ENCODE measurements around the gene HSPB9. TPM values are rescaled to one million over a fixed set of nuclear protein-coding genes. Genes with fewer than 3 reads are reported as not detected.
A peak's percentile ranks its signal among the peaks of the same experiment; 100 is the strongest.

The HSPB9 gene
- total and polyA plus RNA-seq, 2 of the 8 experiments (the other 6 are each of a cell fraction or from before 2014, with no cell fraction given) = 0.27 to 0.30 TPM

- H2BK20ac ChIP-seq (ENCODE audit: low read length) = no peak within 1 kb of the TSS
- H3K36me3 ChIP-seq (ENCODE audit: control insufficient read depth in 2 of 4, insufficient read depth in 4 of 4, low read length in 3 of 4) = peaks cover 8 to 15% (median 11%) of the 10 kb centered on the region in 4 experiments; a peak in 7 of 8 replicates
- no peak within 1 kb of the TSS for H2AFZ ChIP-seq (ENCODE audit: low read length)
- CTCF ChIA-PET (ENCODE audit: partially characterized antibody) = interaction anchor here (0.7 to 39.4 kb wide), 19 partner anchors 10 to 118 kb away, joined by 3 to 1084 read pairs (median 7); partner anchors contain the start of genes C17orf113, DNAJC7, GHDC and KCNH4
- peak; percentile 43 to 86 for DNase-seq (ENCODE audit: low read depth in 1 of 2, low spot score in 2 of 2)
- H3K23ac ChIP-seq (ENCODE audit: insufficient read length) = no peak within 1 kb of the TSS
- H4K20me1 ChIP-seq (replicated peaks in 1 of 2; ENCODE audit: control insufficient read depth in 1 of 2, insufficient read depth in 2 of 2, low read length in 2 of 2) = peaks cover 0 to 5% of the 10 kb centered on the region in 2 experiments
- POLR2A ChIA-PET (ENCODE audit: partially characterized antibody) = interaction anchor here (0.6 to 3.8 kb wide), 19 partner anchors 9 to 208 kb away, joined by 3 to 51 read pairs (median 4); partner anchors contain the start of genes DHX58, DNAJC7 and NKIRAS2
- H2BK5ac ChIP-seq (ENCODE audit: low read depth, low read length) = no peak within 1 kb of the TSS; the same call in 1 of the 2 replicates
- H2AK5ac ChIP-seq (ENCODE audit: low read depth, low read length) = 0 out of 2 replicates have a peak within 1 kb of the TSS, but pooled peaks have one; percentile 61
- H3K4me2 ChIP-seq (ENCODE audit: insufficient read depth in 1 of 2, low read depth in 2 of 2, low read length in 2 of 2) = peak within 1 kb of the TSS; percentile 70 to 80
- WGBS, 2 experiments (ENCODE audit: extremely low coverage in 1 of 2, insufficient coverage in 1 of 2, insufficient read length in 1 of 2, insufficient replicate concordance in 2 of 2, low coverage in 1 of 2, low lambda C conversion rate in 2 of 2, missing lambda C conversion rate in 1 of 2) = 28% methylated on average over 25 of the region's 57 CpGs; no CpG with 5 or more reads in 1 of the 2 experiments
- H3K27ac ChIP-seq (ENCODE audit: low read depth, low read length) = no peak within 1 kb of the TSS; the same call in 1 of the 2 replicates
- H2BK12ac ChIP-seq (ENCODE audit: low read depth, low read length) = peak within 1 kb of the TSS; percentile 75; the same call in 1 of the 2 replicates
- peak within 1 kb of the TSS; percentile 17 for H3K4ac ChIP-seq (replicated peaks; ENCODE audit: insufficient read length, low read depth, low read length)
- H3K23me2 ChIP-seq (ENCODE audit: low read depth, low read length) = peaks cover 10% of the 10 kb centered on the region
- H3K4me1 ChIP-seq (replicated peaks in 1 of 4; ENCODE audit: control insufficient read depth in 3 of 4, insufficient read depth in 4 of 4, low read length in 3 of 4) = peaks cover 0 to 17% (median 13%) of the 10 kb centered on the region in 4 experiments; a peak in 6 of 7 replicates
- H4K5ac ChIP-seq (ENCODE audit: insufficient read length, low read depth, low read length) = peak within 1 kb of the TSS; percentile 23
- H3K9ac ChIP-seq (replicated peaks in 1 of 4; ENCODE audit: extremely low read depth in 1 of 4, low read depth in 3 of 4, low read length in 3 of 4) = peak within 1 kb of the TSS in 2 of 4 experiments; percentile 29 to 48; a peak in 3 of 7 replicates
- H2BK120ac ChIP-seq (replicated peaks; ENCODE audit: low read depth, low read length) = no peak within 1 kb of the TSS
- peak within 1 kb of the TSS; percentile 29; the same call in 1 of the 2 replicates for H2BK15ac ChIP-seq (ENCODE audit: low read length)
- H4K8ac ChIP-seq (ENCODE audit: extremely low read depth, insufficient read depth, low read length) = peak within 1 kb of the TSS; percentile 16; the same call in 1 of the 2 replicates
- no peaks in the 10 kb centered on the region; the same call in 1 of the 2 replicates for H3K79me1 ChIP-seq (ENCODE audit: low read depth, low read length)
- H3K79me2 ChIP-seq (ENCODE audit: control insufficient read depth in 1 of 2, insufficient read depth in 2 of 2, low read length in 2 of 2) = no peaks in the 10 kb centered on the region
- H3K4me3 ChIP-seq (ENCODE audit: extremely low read depth in 1 of 4, insufficient read depth in 2 of 4, low read depth in 3 of 4, low read length in 4 of 4) = peak within 1 kb of the TSS; percentile 38 to 84 (median 60)
- H3K56ac ChIP-seq (replicated peaks; ENCODE audit: insufficient read length, low read depth, low read length) = peak within 1 kb of the TSS; percentile 7
- FAIRE-seq = peak; percentile 68
- peak within 1 kb of the TSS; percentile 46 for H4K91ac ChIP-seq (replicated peaks; ENCODE audit: insufficient read length, low read length)
- H3K9me3 ChIP-seq (ENCODE audit: insufficient read depth in 2 of 2, low read depth in 1 of 2, low read length in 1 of 2) = no peaks in the 10 kb centered on the region
- H3K27me3 ChIP-seq (replicated peaks in 1 of 4; ENCODE audit: control insufficient read depth in 3 of 4, extremely low read depth in 1 of 4, insufficient read depth in 3 of 4, low read length in 3 of 4) = no peaks in the 10 kb centered on the region; a peak in 2 of 7 replicates
- peak within 1 kb of the TSS; percentile 51 for H3K18ac ChIP-seq (ENCODE audit: extremely low read depth, low read length)
- H3K14ac ChIP-seq (ENCODE audit: insufficient read length) = no peak within 1 kb of the TSS
- TF ChIP-seq BRCA1 (IDR thresholded peaks at IDR 0.05; ENCODE audit: low read depth, low read length) (no peak), RAD21 (IDR thresholded peaks at IDR 0.05 in 1 of 2, conservative IDR thresholded peaks at IDR 0.05 in 1 of 2; ENCODE audit: low read depth in 2 of 2, low read length in 2 of 2) (no peak), BCL11A (IDR thresholded peaks at IDR 0.05; ENCODE audit: low read depth in 2 of 2, low read length in 2 of 2) (no peak), TBP (IDR thresholded peaks at IDR 0.05; ENCODE audit: low read depth, low read length) (no peak; the same call in 1 of the 2 replicates)
These were observed 1.5 kb upstream of the HSPB9 start, which contains the start of gene KAT2A for GRCh38 chr17:42120770-42121769. KAT2A (minus strand) TSS chr17:42121367; CDS start chr17:42121304, 63 bp downstream.

All from H1 (cell line).